Esophagus (tissue), 2 donors: ENCODE measurements around the gene NAE1. TPM values are rescaled to one million over a fixed set of nuclear protein-coding genes. Genes with fewer than 3 reads are reported as not detected.

ENCODE experiments used
- H3K27ac ChIP-seq, 2 donors: one replicate each; pipeline ENCODE4 v1.5.1; 2013; ENCODE audit warnings: low read depth in 2 of 2, mild to moderate bottlenecking in 2 of 2, inconsistent platforms in 1 of 2, low read length in 1 of 2, moderate library complexity in 1 of 2
- H3K27me3 ChIP-seq, 2 donors: one replicate each; pipeline ENCODE4 v1.6.1; 2013; ENCODE audit warnings: low read length in 2 of 2, control low read depth in 1 of 2, mild to moderate bottlenecking in 1 of 2; ENCODE audit not compliant: insufficient read depth in 2 of 2, control insufficient read depth in 1 of 2
- H3K36me3 ChIP-seq, 2 donors: one replicate each; pipeline ENCODE4 v1.6.1; 2013; ENCODE audit warnings: low read length in 1 of 2; ENCODE audit not compliant: control insufficient read depth in 2 of 2, insufficient read depth in 2 of 2
- H3K4me1 ChIP-seq, 2 donors: one replicate each; pipeline ENCODE4 v1.6.1; 2013; ENCODE audit warnings: low read length in 1 of 2; ENCODE audit not compliant: control insufficient read depth in 2 of 2, insufficient read depth in 2 of 2
- H3K4me3 ChIP-seq, 2 donors: one replicate each; pipeline ENCODE4 v1.5.1; 2013; ENCODE audit warnings: low read length in 2 of 2, mild to moderate bottlenecking in 2 of 2, low read depth in 1 of 2, moderate library complexity in 1 of 2
- H3K9me3 ChIP-seq, 2 donors: one replicate each; pipeline ENCODE4 v1.6.1; 2013; ENCODE audit warnings: mild to moderate bottlenecking in 2 of 2, low read depth in 1 of 2, low read length in 1 of 2, moderate library complexity in 1 of 2; ENCODE audit not compliant: control insufficient read depth in 2 of 2, insufficient read depth in 1 of 2
- WGBS, 2 donors: extraction: QIAGEN DNeasy Blood & Tissue Kit; methylation state at CpG; one replicate each; pipeline ENCODE4 v1.1.7; 2013; 5-methylcytosine and 5-hydroxymethylcytosine counted together
- polyA plus RNA-seq, 2 donors: library from polyadenylated mRNA; stranded (reverse); fragments of 200-250 nt; gene quantifications; one replicate each; pipeline ENCODE4 v1.2.3, GENCODE V29; 2013
- donor health status: healthy with polysubstance abuse.
- donor health status: Bipolar disorder and iron deficiency.

The NAE1 gene
- polyA plus RNA-seq, 2 donors, result 22.2 to 32.0 TPM

DNA sequence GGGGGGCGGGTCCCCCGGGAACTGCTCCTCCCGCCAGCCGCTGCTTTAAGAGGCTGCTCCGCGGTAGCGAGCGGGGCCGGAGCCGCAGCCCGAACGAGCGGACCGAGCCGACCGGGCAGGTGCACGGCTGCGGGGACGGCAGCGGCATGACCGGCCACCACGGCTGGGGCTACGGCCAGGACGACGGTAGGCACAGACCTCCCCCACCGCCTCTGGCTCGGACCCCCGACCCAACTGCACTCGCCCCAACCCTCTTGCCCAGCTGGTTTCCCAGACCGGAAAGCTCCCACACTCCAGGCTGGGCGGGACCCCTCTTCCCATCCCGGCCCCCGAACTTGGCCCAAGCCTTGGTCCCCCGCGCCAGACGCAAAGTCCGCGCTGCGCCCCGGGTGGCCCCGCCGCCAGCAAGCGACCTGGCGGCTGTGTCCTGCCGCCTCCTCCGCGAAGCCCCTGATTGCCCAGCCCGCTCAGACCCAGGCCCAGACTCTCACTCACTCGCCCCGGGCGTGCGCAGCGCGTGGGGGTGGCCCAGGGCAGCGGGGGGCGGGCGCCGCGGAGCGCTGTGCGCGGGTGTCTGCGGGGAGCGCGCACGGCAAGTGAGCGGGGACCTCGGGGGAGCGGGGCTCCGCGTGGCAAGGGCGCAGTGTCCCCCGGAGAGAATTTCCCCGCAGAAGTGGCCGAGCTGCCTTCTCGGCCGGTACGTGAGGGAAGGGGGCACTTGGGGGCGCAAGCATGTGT lies 13.7 kb upstream of the NAE1 start, which contains the start of gene CA7:
TSS of gene CA7 (plus strand) at position 73 of the 738 bp plus-strand sequence. CDS start at position 147, 74 bp downstream.
- Histone ChIP-seq H3K9me3 (peaks cover 0 to 2% of the 10 kb centered on the region in 2 donors), H3K4me3 (peak within 1 kb of the TSS; percentile 31 to 44), H3K4me1 (peaks cover 7 to 8% of the 10 kb centered on the region in 2 donors), H3K27ac (no peak within 1 kb of the TSS), H3K36me3 (no peaks in the 10 kb centered on the region), H3K27me3 (peaks cover 0 to 9% of the 10 kb centered on the region in 2 donors)
- 1 to 2% methylated on average over 79 of the region's 79 CpGs for WGBS, 2 donors

DNA sequence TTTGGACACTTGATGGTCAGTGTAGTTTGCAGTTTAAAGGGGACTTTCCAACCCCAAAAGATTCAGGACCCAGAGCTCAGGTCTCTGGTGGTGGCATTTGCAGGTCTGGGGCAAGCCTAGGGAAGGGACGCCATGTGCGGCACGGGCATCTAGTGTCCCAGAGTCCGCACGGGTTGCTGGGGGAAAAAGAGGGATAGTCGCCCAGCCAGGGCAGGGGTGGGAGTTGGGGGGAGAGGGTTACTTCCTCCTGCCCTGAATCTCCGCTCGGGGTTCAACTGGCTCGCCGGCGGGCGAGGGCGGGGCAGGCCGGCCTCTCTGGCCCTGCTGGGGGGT lies 13.2 kb upstream of the NAE1 start:
- WGBS, 2 donors, result 15 to 23% methylated on average over 11 to 14 of the region's 14 CpGs
- H3K4me3 ChIP-seq, result peak overlapping the region in 1 of 2 donors; percentile 44
- H3K27me3 ChIP-seq, result peaks cover 0 to 9% of the 10 kb centered on the region in 2 donors

DNA sequence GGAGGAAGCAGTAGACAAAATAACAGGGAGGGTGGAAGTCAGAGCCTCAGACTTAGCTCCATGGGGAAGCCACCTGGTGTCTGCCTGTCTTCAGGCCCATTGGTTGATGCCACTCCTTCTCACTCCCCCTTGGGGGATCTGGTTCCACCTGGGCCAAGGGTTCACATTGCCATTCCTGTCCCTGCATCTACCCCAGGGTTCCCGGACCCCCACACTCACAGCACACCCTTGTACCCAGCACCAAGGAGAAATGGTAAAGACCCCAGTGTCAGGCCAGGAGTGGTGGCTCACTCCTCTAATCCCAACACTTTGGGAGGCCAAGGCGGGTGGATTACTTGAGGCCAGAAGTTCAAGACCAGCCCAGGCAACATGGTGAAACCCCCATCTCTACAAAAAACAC lies 12.4 kb upstream of the NAE1 start:
- Histone ChIP-seq H3K27me3 (peaks cover 0 to 9% of the 10 kb centered on the region in 2 donors), H3K36me3 (no peaks in the 10 kb centered on the region), H3K4me3 (no peak overlapping the region), H3K27ac (no peak overlapping the region), H3K4me1 (peaks cover 7 to 8% of the 10 kb centered on the region in 2 donors), H3K9me3 (peaks cover 0 to 2% of the 10 kb centered on the region in 2 donors)
- 96 to 97% methylated on average over 2 of the region's 2 CpGs for WGBS, 2 donors

More for the DNA sequence above, 13.2 kb upstream of the NAE1 start:
- Histone ChIP-seq H3K4me1 (peaks cover 7 to 8% of the 10 kb centered on the region in 2 donors), H3K27ac (no peak overlapping the region), H3K9me3 (peaks cover 0 to 2% of the 10 kb centered on the region in 2 donors), H3K36me3 (no peaks in the 10 kb centered on the region)

DNA sequence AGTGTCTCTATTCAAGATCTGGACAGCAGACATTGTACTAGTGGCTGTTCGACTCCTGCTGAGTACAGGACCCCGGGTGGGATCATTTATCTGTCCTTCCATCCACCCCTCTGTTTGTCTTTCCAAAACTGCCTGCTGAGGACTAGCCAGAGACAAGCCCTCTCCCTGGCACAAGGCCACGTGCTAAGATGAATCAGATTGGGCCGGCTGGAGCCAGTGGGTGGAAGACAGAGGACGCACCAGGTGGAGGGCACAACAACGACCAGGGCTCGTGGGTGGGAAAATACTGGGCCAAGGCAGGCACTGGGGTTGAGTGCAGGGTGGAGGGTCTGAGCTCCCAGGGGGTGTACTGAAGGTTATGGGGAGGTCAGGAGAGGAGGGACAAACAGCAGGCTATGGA lies 12.0 kb upstream of the NAE1 start:
- Histone ChIP-seq H3K36me3 (no peaks in the 10 kb centered on the region), H3K27ac (no peak overlapping the region), H3K4me3 (no peak overlapping the region), H3K27me3 (peaks cover 0 to 9% of the 10 kb centered on the region in 2 donors), H3K4me1 (peaks cover 7 to 8% of the 10 kb centered on the region in 2 donors), H3K9me3 (peaks cover 0 to 2% of the 10 kb centered on the region in 2 donors)
- WGBS, 2 donors, result 57 to 62% methylated on average over 7 of the region's 7 CpGs

DNA sequence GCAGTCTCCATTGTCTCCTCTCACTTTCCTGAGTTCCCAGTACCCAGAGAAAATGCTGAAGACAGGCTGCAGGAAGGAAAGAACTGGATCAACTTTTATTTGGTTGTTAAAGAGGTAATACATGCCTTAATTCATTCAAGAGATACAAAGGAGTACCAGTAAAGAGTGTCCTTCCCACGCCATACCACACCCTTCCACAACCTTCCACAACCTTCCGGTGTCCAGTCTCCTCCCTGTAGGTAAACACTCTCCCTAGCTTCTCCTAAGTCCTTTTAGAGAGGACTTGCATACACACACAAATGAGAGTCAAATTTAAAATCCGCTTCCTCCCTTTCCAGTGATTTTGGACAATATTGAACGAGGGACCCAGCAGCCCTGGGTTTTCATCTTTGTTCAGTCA lies 10.6 kb upstream of the NAE1 start:
- 83 to 89% methylated on average over 4 of the region's 4 CpGs for WGBS, 2 donors
- no peak overlapping the region for H3K4me3 ChIP-seq
- no peaks in the 10 kb centered on the region for H3K9me3 ChIP-seq
- H3K36me3 ChIP-seq, result no peaks in the 10 kb centered on the region
- H3K4me1 ChIP-seq, result peaks cover 7 to 8% of the 10 kb centered on the region in 2 donors
- peaks cover 0 to 9% of the 10 kb centered on the region in 2 donors for H3K27me3 ChIP-seq
- H3K27ac ChIP-seq, result no peak overlapping the region

DNA sequence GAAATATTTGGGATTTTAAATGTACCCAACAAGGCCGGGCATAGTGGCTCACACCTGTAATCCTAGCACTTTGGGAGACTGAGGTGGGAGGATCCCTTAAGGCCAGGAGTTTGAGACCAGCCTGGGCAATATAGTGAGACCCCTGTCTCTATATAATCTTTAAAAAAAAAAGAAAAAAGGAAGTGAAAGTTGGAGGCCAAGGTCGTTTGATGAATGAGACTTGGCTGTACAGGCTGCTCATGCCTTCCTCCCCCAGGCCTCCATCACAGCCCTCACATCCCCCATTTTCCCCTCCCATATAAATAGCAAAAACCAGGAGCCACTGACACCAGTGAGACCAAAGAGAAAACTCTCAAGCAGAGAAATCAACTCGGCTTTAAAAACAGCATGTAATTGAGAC lies 10.1 kb upstream of the NAE1 start:
- no peaks in the 10 kb centered on the region for H3K36me3 ChIP-seq
- no peaks in the 10 kb centered on the region for H3K9me3 ChIP-seq
- no peak overlapping the region for H3K27ac ChIP-seq
- peaks cover 7 to 8% of the 10 kb centered on the region in 2 donors for H3K4me1 ChIP-seq
- H3K4me3 ChIP-seq, result no peak overlapping the region
- WGBS, 2 donors, result 50 to 57% methylated on average over 3 of the region's 3 CpGs
- peaks cover 0 to 9% of the 10 kb centered on the region in 2 donors for H3K27me3 ChIP-seq

DNA sequence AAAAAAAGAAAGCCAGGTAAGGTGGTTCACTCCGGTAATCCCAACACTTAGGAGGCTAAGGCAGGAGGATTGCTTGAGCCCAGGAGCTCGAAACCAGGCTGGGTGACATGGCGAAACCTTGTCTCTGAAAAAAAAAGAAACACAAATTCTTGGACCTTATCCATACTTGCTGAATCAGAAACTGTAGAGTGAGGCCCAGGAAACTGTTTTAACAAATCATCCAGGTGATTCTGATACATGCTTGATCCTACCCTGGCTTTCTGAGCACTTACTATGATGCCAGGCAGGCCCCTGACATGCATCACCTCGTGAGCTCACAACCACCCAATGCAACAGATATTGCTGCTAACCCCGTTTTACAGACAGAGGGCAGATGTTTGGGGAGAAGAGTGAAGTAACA lies 4.0 kb upstream of the NAE1 start:
- H3K4me3 ChIP-seq, result no peak overlapping the region
- no peak overlapping the region for H3K27ac ChIP-seq
- no peaks in the 10 kb centered on the region for H3K27me3 ChIP-seq
- H3K4me1 ChIP-seq, result peaks cover 0 to 2% of the 10 kb centered on the region in 2 donors
- 84% methylated on average over 5 of the region's 5 CpGs for WGBS, 2 donors
- no peaks in the 10 kb centered on the region for H3K36me3 ChIP-seq
- H3K9me3 ChIP-seq, result no peaks in the 10 kb centered on the region

DNA sequence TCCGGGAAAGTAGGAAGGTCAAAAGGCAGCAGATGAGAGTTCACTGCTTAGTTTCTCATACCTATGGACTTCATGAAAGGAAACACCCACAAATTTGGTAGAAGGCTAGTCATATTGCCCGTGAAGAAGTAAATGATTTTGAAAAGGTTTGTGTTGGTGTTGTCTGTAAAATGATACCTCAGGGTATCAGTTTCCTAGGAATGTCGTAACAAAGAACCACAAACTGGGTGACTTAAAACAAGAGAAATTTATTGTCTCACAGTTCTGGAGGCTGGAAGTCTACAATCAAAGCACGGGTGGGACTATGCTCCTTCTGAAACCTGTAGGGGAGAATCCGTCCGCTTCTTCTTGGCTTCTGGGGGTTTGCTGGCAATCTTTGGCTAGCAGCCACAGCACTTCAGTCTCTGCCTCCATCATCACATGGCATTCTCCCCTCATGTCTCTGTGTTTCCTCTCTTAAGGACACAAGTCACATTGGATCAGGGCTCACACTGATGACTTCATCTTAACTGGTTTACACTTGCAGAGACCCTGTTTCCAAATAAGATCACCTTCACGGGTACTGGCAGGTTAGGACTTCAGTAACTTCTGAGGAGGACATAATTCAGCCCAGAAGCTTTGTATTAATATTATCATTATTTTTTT lies 2.0 kb upstream of the NAE1 start:
- Histone ChIP-seq H3K4me1 (peaks cover 2 to 4% of the 10 kb centered on the region in 2 donors), H3K27ac (no peak overlapping the region), H3K9me3 (no peaks in the 10 kb centered on the region), H3K27me3 (no peaks in the 10 kb centered on the region), H3K4me3 (no peak overlapping the region), H3K36me3 (no peaks in the 10 kb centered on the region)
- WGBS, 2 donors, result 72 to 73% methylated on average over 7 of the region's 7 CpGs

DNA sequence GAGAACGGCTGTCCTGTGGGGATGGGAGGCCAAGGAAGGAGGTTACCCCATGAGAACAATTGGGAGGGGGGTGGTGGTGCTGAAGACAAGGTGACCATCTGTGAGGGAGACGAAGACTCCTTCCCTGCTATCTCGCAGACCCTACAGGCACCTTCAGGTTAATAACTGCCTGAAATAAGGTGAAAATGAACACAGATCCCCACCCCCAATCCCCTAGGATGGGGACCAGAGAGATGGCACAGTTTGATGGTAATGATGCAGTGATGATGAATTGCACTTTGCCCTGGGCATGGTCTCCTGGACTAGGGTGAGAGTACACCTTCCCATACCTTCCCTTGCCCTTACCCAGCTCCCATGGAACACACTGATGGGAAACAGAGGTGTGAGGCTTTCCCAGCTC lies 1.4 kb upstream of the NAE1 start:
- no peaks in the 10 kb centered on the region for H3K27me3 ChIP-seq
- 82 to 90% methylated on average over 3 of the region's 3 CpGs for WGBS, 2 donors
- H3K9me3 ChIP-seq, result no peaks in the 10 kb centered on the region
- H3K27ac ChIP-seq, result no peak overlapping the region
- no peaks in the 10 kb centered on the region for H3K36me3 ChIP-seq
- H3K4me3 ChIP-seq, result no peak overlapping the region
- H3K4me1 ChIP-seq, result peaks cover 2 to 4% of the 10 kb centered on the region in 2 donors
